ENCODE results near the gene DRAM2. TPM values are rescaled to one million over a fixed set of nuclear protein-coding genes. Genes with fewer than 3 reads are reported as not detected.
A peak's percentile ranks its signal among the peaks of the same experiment; 100 is the strongest.

DRAM2 gene
- total and polyA plus RNA-seq, 9 of the 15 experiments (the other 6 are each of a cell fraction or from before 2014, with no cell fraction given), result 29.0 to 161 (median 53.5) TPM

DNA sequence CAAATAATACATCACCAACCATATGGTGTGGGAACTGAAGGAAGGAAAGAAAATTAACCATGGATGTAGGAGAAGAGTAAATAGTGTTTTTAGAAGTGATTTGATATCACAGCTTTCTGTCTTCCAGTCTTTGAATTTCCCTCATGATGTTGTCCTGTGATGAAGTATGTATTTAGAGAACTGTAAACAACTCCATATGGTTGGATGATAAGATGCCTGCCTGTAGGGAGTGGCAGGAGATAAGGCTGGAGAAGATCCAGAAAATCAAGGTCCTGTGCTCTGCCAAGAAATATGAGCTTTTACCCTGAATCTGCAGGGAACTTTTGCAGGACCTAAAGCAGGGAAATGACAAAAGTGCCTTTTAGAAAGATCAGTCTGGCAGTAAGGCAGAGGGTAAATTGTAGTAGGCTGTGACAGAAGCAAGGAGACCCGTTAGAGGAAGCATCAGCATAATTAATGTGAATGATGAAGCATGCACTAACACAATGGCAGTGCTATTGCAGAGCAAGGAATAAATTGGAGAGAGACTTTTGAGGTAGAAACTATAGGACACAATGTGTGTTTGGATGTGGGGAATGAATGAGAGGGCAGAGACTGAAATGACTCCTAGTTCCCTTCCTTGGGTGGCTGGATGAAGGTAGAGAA is 22.1 kb upstream of the DRAM2 start (continued):
- TF ChIP-seq, protein P1, sequence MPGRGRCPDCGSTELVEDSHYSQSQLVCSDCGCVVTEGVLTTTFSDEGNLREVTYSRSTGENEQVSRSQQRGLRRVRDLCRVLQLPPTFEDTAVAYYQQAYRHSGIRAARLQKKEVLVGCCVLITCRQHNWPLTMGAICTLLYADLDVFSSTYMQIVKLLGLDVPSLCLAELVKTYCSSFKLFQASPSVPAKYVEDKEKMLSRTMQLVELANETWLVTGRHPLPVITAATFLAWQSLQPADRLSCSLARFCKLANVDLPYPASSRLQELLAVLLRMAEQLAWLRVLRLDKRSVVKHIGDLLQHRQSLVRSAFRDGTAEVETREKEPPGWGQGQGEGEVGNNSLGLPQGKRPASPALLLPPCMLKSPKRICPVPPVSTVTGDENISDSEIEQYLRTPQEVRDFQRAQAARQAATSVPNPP (IDR thresholded peaks at IDR 0.05; ENCODE audit: borderline replicate concordance, insufficient read depth, insufficient read length), result no peak
- TF ChIP-seq, protein P2, sequence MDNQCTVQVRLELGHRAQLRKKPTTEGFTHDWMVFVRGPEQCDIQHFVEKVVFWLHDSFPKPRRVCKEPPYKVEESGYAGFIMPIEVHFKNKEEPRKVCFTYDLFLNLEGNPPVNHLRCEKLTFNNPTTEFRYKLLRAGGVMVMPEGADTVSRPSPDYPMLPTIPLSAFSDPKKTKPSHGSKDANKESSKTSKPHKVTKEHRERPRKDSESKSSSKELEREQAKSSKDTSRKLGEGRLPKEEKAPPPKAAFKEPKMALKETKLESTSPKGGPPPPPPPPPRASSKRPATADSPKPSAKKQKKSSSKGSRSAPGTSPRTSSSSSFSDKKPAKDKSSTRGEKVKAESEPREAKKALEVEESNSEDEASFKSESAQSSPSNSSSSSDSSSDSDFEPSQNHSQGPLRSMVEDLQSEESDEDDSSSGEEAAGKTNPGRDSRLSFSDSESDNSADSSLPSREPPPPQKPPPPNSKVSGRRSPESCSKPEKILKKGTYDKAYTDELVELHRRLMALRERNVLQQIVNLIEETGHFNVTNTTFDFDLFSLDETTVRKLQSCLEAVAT (IDR thresholded peaks at IDR 0.05), result no peak
- TF ChIP-seq STAG1 (CRISPR knock-in tag; IDR thresholded peaks at IDR 0.05; ENCODE audit: borderline replicate concordance) (no peak), ZEB2 (IDR thresholded peaks at IDR 0.05) (0 out of 2 replicates have a peak, but pooled peaks have one; percentile 41), PHB (CRISPR knock-in tag; IDR thresholded peaks at IDR 0.05) (no peak), MBD2 (IDR thresholded peaks at IDR 0.05; ENCODE audit: borderline replicate concordance, low read depth) (peak; percentile 43; the same call in 1 of the 2 replicates), TAF9B (IDR thresholded peaks at IDR 0.05; ENCODE audit: partially characterized antibody) (no peak), PTBP1 (IDR thresholded peaks at IDR 0.05; ENCODE audit: low read depth, low read length) (no peak), PHB2 (IDR thresholded peaks at IDR 0.05; ENCODE audit: low read depth) (peak; percentile 89), RFX7 (CRISPR knock-in tag; IDR thresholded peaks at IDR 0.05) (no peak), STAT5B (CRISPR knock-in tag; IDR thresholded peaks at IDR 0.05) (no peak), ZKSCAN1 (IDR thresholded peaks at IDR 0.05; ENCODE audit: low read depth, low read length) (no peak; the same call in 1 of the 2 replicates), DMBX1 (CRISPR knock-in tag; IDR thresholded peaks at IDR 0.05; ENCODE audit: borderline replicate concordance) (peak; percentile 92), ZNF197 (CRISPR knock-in tag; IDR thresholded peaks at IDR 0.05; ENCODE audit: low read depth) (peak; percentile 93), STAT5A (IDR thresholded peaks at IDR 0.05; ENCODE audit: borderline replicate concordance, low read length) (peak; percentile 91), ZBTB17 (CRISPR knock-in tag; IDR thresholded peaks at IDR 0.05) (peak; percentile 72), ZFP1 (CRISPR knock-in tag; IDR thresholded peaks at IDR 0.05) (0 out of 2 replicates have a peak, but pooled peaks have one; percentile 34)
- TF ChIP-seq, protein P3, sequence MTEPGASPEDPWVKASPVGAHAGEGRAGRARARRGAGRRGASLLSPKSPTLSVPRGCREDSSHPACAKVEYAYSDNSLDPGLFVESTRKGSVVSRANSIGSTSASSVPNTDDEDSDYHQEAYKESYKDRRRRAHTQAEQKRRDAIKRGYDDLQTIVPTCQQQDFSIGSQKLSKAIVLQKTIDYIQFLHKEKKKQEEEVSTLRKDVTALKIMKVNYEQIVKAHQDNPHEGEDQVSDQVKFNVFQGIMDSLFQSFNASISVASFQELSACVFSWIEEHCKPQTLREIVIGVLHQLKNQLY (CRISPR knock-in tag; conservative IDR thresholded peaks at IDR 0.05), result no peak
- TF ChIP-seq, protein P4, sequence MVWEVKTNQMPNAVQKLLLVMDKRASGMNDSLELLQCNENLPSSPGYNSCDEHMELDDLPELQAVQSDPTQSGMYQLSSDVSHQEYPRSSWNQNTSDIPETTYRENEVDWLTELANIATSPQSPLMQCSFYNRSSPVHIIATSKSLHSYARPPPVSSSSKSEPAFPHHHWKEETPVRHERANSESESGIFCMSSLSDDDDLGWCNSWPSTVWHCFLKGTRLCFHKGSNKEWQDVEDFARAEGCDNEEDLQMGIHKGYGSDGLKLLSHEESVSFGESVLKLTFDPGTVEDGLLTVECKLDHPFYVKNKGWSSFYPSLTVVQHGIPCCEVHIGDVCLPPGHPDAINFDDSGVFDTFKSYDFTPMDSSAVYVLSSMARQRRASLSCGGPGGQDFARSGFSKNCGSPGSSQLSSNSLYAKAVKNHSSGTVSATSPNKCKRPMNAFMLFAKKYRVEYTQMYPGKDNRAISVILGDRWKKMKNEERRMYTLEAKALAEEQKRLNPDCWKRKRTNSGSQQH (CRISPR knock-in tag; IDR thresholded peaks at IDR 0.05), result peak; percentile 88

Data from K562 (cell line).